Measurements from ENCODE around the gene RAB4A. TPM values are rescaled to one million over a fixed set of nuclear protein-coding genes. Genes with fewer than 3 reads are reported as not detected.

Gene RAB4A
- total and polyA plus RNA-seq, 8 donors = 34.8 to 64.0 (median 56.0) TPM

DNA sequence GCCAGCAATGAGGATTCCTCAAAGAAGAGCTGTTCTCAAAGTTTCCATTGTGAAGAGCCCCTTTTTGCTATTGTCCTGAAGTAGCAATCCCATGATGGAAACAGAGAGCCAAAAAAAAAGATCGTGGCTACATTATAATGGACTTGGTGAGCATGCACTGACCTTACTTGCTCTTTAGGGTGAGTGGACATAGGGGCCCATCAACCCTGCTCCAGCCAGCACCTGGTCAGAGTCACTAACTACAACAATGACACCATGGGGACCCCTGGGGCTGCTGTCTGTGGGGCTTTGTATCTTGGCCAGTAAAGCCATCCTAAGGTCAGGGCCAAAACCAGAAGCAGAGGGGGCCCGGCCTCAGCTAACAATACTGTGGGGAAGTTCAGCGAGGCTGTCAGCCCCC is 30.4 kb upstream of the RAB4A start:
- H3K4me1 ChIP-seq = no peaks in the 10 kb centered on the region

DNA sequence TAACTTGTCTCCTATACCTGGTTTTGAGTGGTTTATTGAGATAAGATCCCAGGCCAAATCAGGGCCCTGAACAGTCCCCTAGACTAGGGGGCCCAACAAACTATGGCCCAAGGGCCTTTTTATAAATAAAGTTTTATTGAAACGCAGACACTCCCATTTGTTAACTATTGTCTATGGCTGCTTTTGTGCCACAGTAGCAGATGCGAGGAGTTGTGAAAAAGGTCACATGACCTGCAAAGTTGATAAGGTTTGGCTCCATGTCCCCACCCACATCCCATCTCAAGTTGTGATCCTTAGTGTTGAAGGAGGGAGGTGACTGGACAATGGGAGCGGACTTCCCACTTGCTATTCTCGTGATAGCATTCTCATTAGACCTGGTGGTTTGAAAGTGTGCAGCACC is 29.5 kb upstream of the RAB4A start:
- H3K27ac ChIP-seq = no peak overlapping the region

More for the DNA sequence above, 30.4 kb upstream of the RAB4A start:
- ATAC-seq (no peak), DNase-seq (no peak)
- no peak overlapping the region for H3K27ac ChIP-seq
- intact Hi-C loops (cut with DNase I) = no loop called here
- no peaks in the 10 kb centered on the region for H3K36me3 ChIP-seq
- H3K4me3 ChIP-seq = no peak overlapping the region
- TF ChIP-seq, protein P1, sequence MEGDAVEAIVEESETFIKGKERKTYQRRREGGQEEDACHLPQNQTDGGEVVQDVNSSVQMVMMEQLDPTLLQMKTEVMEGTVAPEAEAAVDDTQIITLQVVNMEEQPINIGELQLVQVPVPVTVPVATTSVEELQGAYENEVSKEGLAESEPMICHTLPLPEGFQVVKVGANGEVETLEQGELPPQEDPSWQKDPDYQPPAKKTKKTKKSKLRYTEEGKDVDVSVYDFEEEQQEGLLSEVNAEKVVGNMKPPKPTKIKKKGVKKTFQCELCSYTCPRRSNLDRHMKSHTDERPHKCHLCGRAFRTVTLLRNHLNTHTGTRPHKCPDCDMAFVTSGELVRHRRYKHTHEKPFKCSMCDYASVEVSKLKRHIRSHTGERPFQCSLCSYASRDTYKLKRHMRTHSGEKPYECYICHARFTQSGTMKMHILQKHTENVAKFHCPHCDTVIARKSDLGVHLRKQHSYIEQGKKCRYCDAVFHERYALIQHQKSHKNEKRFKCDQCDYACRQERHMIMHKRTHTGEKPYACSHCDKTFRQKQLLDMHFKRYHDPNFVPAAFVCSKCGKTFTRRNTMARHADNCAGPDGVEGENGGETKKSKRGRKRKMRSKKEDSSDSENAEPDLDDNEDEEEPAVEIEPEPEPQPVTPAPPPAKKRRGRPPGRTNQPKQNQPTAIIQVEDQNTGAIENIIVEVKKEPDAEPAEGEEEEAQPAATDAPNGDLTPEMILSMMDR (IDR thresholded peaks at IDR 0.05) = no peak
- H3K27me3 ChIP-seq = no peaks in the 10 kb centered on the region
- H3K9me3 ChIP-seq = peaks cover 0 to 11% of the 10 kb centered on the region in 2 donors

DNA sequence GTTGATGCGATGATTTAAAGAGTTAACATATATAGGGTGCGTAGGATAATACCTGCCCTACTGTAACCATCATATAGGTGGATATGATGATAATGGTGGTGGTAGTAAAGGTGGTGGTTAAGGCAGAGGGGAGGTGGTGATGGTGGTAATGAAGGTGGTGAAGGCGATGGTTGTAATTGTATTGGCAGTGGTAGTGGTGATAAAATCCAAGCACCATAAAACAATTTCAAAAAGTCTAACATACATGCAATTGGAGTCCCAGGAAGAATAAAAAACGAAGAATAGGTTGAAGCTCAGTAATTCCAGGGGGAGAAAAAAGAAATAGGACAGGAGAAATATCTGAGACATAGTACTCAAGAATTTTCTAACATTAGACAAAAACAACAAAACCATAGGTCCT is 27.3 kb upstream of the RAB4A start:
- H3K27me3 ChIP-seq = no peaks in the 10 kb centered on the region
- TF ChIP-seq, protein P1 (IDR thresholded peaks at IDR 0.05) = no peak
- peaks cover 0 to 1% of the 10 kb centered on the region in 2 donors for H3K4me1 ChIP-seq
- intact Hi-C loops (cut with DNase I) = no loop called here
- H3K36me3 ChIP-seq = no peaks in the 10 kb centered on the region
- H3K27ac ChIP-seq = no peak overlapping the region
- DNase-seq (no peak), ATAC-seq (no peak)
- no peak overlapping the region for H3K4me3 ChIP-seq
- peaks cover 0 to 11% of the 10 kb centered on the region in 2 donors for H3K9me3 ChIP-seq

More for the DNA sequence above, 29.5 kb upstream of the RAB4A start:
- TF ChIP-seq, protein P1 (IDR thresholded peaks at IDR 0.05) = no peak
- intact Hi-C loops (cut with DNase I) = no loop called here
- H3K27me3 ChIP-seq = no peaks in the 10 kb centered on the region
- H3K4me1 ChIP-seq = no peaks in the 10 kb centered on the region
- no peaks in the 10 kb centered on the region for H3K36me3 ChIP-seq
- H3K9me3 ChIP-seq = peaks cover 0 to 11% of the 10 kb centered on the region in 2 donors
- no peak overlapping the region for H3K4me3 ChIP-seq
- no peak for ATAC-seq
- DNase-seq = no peak

GRCh38 chr1:229244091-229244490 is 26.8 kb upstream of the RAB4A start:
- no peak for ATAC-seq
- intact Hi-C loops (cut with DNase I) = no loop called here

GRCh38 chr1:229247871-229248270 is 23.0 kb upstream of the RAB4A start:
- Histone ChIP-seq H3K36me3 (no peaks in the 10 kb centered on the region), H3K9me3 (peaks cover 0 to 11% of the 10 kb centered on the region in 2 donors), H3K4me3 (no peak overlapping the region), H3K4me1 (peaks cover 0 to 8% of the 10 kb centered on the region in 2 donors), H3K27ac (no peak overlapping the region), H3K27me3 (no peaks in the 10 kb centered on the region)
- intact Hi-C loops (cut with DNase I) = no loop called here
- TF ChIP-seq, protein P1 (IDR thresholded peaks at IDR 0.05) = no peak
- ATAC-seq (no peak), DNase-seq (no peak)

More at GRCh38 chr1:229244091-229244490, 26.8 kb upstream of the RAB4A start:
- H3K4me3 ChIP-seq = no peak overlapping the region
- peaks cover 0 to 11% of the 10 kb centered on the region in 2 donors for H3K9me3 ChIP-seq
- no peak for DNase-seq
- TF ChIP-seq, protein P1 (IDR thresholded peaks at IDR 0.05) = no peak
- H3K36me3 ChIP-seq = no peaks in the 10 kb centered on the region
- H3K27me3 ChIP-seq = no peaks in the 10 kb centered on the region
- no peak overlapping the region for H3K27ac ChIP-seq
- H3K4me1 ChIP-seq = peaks cover 0 to 6% of the 10 kb centered on the region in 2 donors

Measured in left lung (tissue), 10 donors.